Hindlimb muscle (tissue), 1 donor: ENCODE measurements around the gene PPOX. TPM values are rescaled to one million over a fixed set of nuclear protein-coding genes. Genes with fewer than 3 reads are reported as not detected.

Source experiments
- DNase-seq: peaks from one replicate; pipeline ENCODE4 v3.0.0-alpha.2; 2013
- polyA plus RNA-seq: library from polyadenylated mRNA; unstranded; fragments of 120-200 nt; gene quantifications from one replicate; pipeline ENCODE4 v1.2.1, GENCODE V29; 2013; ENCODE audit not compliant: insufficient read length

PPOX gene
- 23.5 TPM for polyA plus RNA-seq

DNA sequence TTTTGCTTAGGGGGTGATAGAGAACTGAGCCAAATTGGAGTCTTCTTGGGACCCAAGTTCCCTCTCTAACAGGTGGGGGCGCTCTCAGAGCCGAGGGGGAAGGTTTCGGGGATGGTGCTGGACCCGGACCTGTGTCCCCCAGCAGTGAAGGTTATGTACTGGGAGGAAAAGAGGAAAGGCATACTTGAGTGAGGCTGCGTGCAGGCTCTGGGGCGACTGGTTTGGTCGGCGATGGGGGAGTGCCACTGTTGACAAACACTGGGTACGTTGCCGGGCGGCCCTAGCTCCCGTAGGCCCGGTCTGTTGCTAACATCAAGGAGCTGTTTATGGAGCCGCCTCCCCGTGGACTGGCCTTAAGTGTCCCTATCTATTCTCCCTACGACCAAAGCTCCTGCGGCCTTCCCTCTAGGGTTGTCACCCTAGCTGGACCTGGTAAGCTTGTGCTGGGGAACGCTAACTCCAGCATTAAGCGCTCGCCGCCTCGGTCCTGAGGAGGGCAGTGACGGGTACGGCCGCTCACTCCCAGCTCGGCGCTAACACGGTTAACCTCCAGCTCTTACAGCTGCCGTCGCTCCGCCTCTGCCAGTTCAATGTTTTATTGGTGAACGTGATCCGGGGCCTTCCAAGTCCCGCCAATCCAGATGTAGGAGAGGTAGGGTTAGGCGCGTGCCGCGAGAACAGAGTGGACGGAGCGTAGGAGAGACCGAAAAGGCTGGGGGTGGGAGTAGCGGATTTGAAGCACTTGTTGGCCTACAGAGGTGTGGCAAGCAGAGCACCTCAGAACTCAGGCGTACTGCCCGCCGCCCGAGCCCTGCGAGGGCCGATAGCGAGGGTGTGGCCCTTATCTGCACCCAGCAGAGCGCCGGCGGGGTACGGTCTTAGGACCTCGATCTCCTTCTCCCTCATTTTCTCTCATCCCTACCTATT, at the start of gene PPOX:
Gene PPOX (plus strand): TSS at position 685 of the 927 bp plus-strand sequence. CDS start 422 bp downstream, outside the sequence.
- peak; percentile 96 for DNase-seq

DNA sequence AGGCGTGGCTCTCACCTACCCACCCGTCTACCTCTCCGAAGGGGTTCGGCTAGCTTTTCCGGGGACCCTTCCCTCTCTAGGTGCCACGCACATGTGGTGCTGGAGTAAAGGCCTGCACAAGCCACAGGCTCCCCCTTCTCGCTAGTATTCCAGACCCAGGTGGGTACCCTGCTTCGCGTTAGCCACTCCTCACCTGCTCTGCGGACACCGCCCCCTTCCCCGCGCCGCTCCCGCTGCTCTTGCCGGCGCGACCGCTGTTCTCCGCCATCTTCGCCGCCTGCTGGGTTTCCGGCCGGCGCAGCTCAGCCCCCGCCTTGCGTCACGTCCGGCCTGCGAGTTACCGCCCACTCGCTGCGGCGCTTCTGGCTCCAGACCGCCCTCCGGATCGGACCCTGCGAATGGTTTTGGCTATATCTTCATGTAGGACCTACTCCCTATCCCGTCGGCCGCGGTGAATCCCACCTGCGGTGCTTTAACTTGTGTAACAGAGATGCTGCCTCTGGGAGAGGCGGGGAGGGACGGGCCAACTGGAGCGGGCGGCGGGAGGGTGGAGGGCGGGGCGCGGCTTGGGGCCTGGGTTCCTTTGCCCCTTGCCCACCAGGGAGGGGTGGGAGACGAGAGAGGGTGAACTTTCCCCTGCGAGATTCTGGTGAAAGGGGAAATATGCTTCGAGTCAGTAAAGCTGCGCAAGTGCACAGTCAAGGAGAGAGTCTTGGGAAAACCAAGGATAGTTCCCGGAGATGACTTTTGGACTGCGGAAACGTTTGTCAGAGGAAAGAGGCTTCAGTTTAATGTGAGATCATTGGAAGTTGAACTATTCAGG, 48.3 kb upstream of the PPOX start, which contains the start of the genes NIT1 and PFDN2:
Gene NIT1 (plus strand): TSS at position 347 of the 823 bp plus-strand sequence. CDS start 72 bp downstream, at position 419.
Gene PFDN2 (minus strand): TSS at position 279 of the 823 bp plus-strand sequence. CDS start 11 bp downstream, at position 268.
- DNase-seq = peak; percentile 92

DNA sequence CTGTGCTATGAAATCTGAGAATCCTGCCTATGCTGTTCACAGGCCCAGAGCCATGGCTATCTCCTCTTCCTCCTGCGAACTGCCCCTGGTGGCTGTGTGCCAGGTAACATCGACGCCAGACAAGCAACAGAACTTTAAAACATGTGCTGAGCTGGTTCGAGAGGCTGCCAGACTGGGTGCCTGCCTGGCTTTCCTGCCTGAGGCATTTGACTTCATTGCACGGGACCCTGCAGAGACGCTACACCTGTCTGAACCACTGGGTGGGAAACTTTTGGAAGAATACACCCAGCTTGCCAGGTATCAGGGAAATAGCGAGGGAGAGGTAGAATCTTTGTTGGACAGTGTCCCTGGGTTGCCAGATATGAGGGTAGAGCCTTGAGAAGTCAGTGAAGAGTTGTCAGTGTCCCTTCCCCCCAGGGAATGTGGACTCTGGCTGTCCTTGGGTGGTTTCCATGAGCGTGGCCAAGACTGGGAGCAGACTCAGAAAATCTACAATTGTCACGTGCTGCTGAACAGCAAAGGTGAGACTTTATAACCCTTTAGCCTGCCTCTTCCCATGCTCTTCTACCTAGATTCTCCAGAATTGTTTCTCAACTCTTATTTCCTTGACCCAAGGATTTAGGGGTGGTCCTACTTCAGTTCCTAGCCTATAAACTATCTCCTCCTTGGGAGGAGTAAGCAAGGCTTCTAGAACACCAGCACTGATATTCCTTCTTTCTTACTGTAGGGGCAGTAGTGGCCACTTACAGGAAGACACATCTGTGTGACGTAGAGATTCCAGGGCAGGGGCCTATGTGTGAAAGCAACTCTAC, 46.9 kb upstream of the PPOX start:
- DNase-seq = peak; percentile 46

DNA sequence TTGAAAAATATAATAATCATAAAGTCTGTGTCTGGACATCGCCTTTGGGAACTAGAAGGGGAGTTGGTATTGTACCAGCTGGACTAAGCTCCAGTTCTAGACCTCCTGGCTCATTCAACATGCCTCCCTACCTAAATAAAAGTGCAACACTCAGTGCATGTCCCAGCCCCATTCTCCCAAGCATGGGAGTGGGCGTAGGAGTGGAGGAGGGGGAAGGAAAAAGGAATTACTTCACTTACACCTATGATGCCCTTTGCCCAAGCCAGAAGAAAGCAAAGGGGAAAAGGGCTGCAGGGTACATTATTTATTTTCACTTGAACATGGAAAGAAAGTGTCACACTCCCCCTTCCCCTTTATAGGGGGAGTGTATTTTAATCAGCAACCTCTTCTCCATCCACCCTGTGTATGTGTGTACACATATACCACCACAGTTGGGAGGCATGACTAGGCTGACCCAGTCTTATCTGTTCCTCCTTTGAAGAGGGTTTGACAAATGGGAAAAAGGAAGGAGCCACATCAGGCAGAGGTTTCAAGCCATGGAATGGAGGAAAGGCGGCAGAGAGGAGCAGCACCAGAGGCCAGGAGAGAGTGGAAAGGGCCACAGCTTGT, 45.1 kb upstream of the PPOX start:
- no peak for DNase-seq

DNA sequence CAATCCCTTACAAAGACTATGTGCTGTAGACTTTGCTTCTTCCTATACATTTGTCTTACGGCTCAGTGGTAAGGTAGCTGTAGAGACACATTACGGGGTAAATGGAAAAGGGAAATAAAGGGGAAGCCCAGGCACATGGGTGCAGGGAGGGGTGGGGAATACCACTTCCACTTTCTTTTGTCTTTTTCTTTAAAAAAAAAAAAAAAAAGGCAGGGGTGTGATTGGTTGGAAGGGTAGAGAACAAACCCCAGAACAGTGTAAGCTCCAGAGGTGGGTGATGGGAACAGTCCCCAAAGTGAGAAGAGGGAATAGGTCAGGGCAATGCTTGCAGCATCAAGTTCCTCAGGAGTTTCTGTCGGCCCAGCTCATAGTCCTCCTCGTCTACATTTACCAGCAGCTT, 44.4 kb upstream of the PPOX start:
- no peak for DNase-seq

DNA sequence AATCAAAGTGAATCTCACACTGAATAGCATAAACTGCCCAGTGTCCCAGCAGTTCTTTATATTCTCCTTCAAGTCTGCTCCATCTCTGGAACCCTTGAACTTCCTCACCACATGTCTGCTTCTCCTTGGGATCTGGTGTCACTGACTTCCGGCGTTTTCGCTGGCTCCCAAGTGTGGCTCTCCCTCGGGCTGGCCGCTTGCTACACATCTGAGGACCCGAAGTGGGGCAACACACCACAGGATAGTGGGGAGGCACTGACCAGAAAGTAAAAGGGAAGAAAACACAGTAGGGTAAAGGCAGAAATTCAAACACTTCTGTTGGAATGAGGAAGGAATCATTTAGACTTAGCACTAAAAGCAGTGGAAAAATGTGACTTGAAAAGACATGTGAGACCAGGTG, 43.3 kb upstream of the PPOX start:
- no peak for DNase-seq

DNA sequence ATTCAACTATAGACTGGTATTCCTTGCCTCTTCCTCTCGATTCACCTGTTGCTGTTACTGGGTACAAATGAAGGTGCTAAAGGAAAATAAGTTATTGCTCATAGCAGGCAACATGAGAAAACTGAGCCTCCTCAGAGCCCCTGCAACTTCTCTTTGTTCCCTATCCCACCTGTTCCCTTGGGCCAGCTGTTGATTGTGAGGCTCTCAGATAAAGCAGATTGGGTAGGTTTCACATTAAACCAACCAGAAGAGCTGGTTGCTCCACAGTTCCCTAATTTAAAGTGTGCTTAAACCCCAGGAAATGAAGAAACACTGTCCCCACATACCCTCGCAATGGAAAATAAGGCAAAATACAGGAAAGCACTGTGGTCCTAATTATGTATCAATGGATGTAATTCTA, 38.6 kb upstream of the PPOX start:
- DNase-seq = no peak

DNA sequence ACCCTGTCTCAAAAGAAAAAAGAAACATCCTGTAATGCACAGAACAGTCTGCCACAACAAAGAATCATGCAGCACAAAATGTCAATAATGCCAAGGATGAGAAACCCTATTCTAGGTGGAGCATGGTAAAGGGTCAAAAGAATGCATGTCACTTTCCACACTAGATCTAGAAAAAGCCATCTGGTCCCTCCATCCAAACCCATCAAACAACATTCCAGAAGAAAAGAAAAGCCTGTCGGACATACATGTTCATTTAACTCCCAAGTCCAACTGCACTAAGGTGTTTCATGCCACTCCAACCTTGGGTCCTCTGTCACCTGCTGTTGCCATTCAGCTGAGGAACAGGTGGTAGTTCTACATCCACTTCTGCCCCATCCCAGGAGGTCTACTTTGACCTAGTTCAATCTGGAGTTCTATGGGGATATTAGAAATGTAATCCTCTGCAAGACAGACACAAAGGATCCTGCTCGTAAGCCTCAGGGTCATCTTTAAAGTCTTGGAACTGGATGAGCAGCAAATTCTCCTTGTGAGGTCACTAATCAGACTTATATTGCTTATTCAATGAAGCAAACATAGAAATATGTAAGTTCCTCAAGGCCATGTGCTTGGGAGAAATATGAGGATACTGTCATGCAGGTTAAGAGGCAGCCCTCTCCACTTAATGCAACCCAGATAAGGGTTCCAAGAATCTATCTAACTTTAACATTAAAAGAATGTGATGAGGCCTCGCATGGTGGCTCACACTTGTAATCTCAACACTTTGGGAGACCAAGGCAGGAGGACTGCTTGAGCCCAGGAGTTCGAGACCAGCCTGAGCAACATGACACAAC, 37.4 kb upstream of the PPOX start:
- DNase-seq = no peak

DNA sequence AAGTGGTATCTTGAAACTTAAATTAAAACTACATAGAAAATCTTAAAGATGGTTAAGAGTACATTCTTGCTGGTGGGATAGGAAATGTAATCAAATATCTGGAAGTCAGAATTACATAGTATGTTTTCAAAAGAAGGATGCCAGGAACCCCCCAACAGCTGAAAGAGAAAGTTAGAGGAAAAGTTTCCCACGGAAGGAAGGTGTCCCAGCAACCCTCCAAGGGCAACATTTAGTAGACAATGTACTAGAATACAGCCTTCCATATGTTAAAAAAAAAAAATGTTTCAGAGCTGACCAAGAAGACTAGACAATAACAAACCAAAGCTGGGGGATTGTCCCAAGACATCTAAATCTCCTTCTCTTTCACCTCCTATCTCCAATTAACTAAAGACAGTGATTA, 36.0 kb upstream of the PPOX start:
- DNase-seq = no peak

DNA sequence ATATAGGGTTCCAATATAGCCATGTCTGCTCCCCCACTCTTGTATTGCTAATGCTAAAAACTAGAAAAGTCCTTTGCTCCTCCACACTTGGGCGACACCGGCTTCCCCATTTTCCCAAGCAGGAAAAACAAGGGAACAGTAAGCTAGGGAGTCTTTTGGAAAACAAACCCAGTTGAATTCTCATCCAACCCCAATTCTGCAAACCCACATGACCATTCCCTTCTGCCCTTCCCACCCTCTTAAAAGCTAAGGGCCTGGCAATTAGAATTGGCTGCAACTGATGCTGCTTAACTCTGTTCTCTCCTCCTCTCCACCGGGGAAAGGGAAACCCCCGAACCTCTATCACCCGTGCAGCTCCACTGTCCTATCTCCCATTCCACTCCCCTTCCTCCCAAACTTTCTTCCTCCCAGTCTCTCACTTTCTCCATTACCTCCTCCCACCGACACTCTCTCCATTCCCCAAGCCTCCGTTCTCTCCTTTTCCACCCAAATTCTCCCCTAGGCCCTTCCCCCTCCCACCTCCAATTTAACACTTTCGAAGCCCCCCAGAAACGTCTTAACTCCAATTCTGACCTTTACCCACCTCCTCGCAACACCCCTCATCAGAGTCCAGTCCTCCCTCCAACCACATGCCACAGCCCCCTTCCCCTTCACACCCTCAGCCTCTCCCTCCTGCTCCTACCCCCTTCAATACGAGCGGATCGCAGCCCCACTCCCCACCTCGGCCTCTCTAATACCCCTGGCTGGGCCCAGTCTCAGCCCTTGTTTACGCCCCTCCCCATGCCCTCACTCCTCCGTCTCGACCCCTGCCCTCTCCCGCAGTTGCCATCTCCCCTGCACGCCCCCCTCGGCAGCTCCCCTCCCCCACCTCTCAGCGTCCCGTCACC, 34.5 kb upstream of the PPOX start:
- peak; percentile 41 for DNase-seq

DNA sequence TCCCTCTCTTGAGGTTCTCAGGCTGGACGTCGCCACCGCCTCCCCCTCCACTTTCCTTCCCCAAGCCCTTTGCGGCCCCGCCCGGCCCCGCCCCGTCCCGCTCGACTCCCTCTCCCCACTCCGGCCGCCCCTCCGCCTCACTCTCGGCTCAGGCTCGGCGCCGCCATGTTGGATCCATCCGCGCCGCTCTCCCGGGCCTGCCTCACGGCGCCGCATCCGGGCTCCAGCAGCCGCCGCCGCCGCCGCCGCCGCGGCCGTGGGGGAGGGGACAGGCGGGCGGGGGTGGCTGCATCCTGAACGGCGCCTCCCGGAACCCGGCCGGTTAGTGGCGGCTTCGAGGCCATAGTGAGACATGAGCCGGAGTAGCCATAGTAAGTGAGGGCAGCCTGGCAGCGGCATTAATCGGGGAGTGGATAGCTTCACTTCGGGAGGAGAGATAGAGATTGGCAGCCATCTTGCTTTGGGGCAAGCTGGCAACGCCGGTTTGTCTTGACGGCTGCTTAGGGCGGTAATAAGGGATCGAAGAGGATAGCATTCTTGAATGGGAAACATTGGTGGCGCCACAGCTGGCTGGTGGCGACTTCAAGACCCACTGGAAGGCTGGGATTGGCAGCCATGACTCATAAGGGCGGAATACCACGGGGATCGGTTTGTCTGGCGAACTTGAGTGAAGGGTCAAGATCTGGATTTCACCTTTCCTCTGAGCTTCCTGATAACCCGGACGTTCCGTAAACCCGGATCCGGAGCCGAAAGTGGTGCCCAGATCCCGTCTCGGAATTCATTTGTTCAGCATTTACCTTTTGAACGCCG, 33.6 kb upstream of the PPOX start, which contains the start of gene DEDD:
Gene DEDD (minus strand): TSS at position 258 of the 810 bp plus-strand sequence. CDS start 8,205 bp downstream, outside the sequence.
- peak; percentile 95 for DNase-seq

DNA sequence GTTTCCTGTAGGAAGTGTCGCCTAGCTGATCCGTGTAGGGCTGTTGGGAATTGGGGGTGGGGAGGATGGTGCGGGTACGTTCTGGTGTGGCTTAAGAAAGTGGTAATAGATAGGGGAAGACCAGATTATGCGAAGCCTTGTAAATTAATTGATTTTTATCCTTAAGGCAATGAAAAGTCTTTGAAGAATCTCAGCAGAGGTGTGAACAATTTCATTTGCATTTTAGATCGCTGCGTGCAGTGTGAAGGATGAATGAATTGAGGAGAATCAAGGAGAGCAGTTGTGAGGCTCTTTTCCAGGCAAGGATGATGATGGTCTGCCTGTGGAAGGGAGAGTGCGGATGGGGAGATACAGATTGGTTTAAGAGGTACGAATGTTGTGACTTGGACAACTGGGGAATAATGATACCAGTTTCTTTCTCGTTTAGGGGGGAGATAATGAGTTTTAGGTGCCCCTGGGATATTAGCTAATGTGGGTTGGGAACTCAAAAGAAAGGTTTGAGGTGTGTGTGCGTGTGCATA, 32.9 kb upstream of the PPOX start:
- no peak for DNase-seq

DNA sequence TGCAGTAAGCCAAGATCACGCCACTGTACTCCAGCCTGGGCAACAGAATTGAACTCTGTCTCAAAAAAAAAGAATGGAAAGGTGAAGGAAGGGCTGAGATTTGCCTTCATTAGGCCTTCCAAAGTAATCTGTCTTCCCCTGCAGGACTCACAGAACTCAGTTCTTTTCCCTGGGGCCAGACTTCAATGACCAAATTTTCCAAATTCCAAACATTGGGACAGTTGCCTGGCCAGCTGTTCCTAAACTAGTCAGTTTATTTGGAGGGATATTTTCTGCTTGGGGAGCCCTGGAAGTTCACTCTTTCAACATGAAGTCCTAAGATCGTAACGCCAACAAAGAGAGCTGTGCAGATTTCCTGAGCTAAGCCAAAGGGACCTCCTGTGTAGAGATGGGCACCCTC, 28.3 kb upstream of the PPOX start:
- DNase-seq = no peak

DNA sequence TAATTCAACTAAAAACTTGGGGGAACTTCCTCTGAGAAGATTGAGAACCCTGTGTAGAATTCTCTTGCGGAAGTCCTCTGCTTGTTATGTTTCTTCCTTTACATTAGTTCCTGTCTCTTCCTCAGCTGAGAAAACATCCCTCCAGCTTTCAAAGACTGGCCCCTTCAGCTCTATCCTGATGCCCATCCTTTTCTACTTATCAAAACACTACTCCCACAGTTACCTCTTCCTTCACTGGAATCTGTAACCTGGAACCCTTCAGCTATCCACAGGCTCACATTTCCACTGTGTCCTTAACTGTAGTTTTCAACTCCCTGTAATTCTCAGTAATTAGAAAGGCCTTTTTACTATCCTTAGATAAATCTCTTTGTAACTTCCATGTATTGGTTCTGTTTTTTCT, 27.8 kb upstream of the PPOX start:
- DNase-seq = no peak

DNA sequence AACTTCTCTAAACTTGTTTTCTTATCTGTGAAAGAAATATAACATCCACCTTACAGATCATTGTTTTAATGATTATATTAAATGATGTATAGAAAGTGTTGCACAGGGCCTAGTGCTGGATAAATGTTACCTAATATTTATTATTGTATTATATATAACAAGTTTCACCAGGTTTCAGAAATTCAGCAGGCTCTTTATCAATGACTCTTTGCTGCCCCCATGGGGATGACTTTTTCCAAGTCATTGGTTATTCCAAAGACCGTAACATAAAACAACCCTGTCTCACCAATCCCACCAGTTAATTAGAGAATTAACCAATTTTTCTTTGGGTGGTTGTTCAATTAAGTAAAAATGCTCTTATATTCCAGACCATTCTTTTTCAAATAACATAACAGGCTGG, 26.5 kb upstream of the PPOX start:
- DNase-seq = peak; percentile 53

DNA sequence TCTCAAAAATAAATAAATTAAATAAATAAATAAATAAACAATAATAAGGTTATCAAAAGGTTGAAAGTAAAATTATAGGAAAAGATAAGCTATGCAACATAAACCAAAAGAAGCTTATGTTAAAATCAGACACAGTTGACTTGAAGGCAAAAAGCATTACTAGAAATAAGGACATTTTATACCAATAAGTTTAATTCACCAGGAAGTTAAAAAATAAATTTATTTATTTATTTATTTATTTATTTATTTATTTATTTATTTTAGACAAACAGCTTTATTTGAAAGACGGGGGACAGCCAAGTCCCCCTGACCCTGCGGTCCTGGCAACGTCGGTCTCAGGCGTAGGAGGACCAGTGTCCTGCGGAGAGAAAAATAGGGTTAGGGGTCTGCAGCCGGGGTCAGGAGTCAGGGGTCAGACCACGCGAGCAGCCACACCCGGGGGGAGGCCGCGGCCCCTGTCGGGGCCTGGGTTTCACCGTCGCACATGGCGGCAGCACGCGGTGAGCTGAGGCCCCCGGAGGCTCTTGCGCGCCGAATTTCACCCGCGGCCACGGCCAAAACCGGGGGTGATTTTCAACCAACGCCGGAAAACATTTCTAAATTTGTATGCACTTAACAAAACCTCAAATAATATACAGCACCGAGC, 25.3 kb upstream of the PPOX start:
- DNase-seq = no peak

DNA sequence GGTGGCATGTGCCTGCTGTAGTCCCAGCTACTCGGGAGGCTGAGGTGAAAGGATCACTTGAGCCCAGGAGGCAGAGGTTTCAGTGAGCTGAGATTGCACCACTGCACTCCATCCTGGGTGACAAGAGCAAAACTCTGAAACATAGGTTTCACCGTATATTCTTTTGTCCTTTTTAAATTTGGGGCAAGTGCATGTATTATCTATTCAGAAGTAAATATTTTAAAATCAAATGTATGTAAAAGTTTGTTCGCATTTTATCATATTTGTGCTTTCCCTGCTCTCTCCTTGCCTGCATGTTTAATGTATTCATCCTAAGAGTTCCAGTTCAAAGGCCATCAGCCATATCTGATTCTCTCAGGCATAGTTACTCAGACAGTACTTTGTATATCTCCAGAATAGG, 20.4 kb upstream of the PPOX start:
- DNase-seq = no peak

DNA sequence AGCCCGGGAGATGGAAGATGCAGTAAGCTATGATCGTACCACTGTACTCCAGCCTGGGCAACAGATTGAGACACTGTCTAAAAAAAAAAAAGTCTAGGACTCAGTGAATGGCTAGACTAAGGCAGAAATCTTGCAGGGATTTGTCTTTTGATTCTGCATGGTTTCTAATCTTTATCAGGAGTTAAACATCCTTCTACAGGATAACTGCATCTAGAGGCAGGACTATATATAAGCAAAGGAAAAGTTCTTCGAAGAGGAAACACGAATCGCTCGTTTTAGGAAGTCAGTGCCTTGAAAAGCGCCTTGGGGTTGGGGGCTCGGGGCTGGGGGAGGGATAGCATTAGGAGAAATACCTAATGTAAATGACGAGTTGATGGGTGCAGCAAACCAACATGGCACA, 13.1 kb upstream of the PPOX start:
- no peak for DNase-seq
